ENCODE measurements around the gene CEP57L1. TPM values are rescaled to one million over a fixed set of nuclear protein-coding genes. Genes with fewer than 3 reads are reported as not detected.

CEP57L1 gene
- total and polyA plus RNA-seq, 2 experiments from 2014 or later, result 17.1 to 20.2 TPM

DNA sequence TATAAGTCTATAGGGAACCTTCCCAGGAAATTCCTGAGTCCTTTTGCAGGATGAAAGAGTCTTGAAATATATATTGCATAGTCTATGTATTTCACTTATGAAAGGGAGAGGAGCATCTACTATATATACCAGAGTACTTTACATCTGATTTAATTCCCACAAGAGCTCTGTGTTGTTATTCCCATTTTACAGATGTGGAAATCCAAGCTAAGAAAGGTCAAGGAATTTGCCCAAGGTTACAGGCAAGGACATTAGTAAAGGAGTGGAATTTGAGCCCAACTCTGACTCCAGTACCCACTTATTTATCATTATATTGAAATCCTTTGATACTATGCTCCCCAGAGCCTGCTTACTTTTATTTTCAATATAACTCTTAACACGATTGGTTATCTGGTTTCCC lies 3.2 kb upstream of the CEP57L1 start:
- H3K27me3 ChIP-seq (ENCODE audit: insufficient read depth), result no peaks in the 10 kb centered on the region
- H2AFZ ChIP-seq, result no peak overlapping the region
- no peaks in the 10 kb centered on the region for H3K9me2 ChIP-seq (ENCODE audit: insufficient read depth)
- no peaks in the 10 kb centered on the region for H3K36me3 Mint-ChIP-seq (ENCODE audit: low read depth)
- peaks cover 4% of the 10 kb centered on the region for H3K27me3 Mint-ChIP-seq (ENCODE audit: insufficient read depth, low read depth, poor library complexity)
- DNase-seq (ENCODE audit: low spot score) (no peak), ATAC-seq (no peak)
- H3K36me3 ChIP-seq (ENCODE audit: insufficient read depth), result no peaks in the 10 kb centered on the region
- H3K79me2 ChIP-seq (replicated peaks; ENCODE audit: insufficient read depth), result peaks cover 19% of the 10 kb centered on the region
- H3K9me3 Mint-ChIP-seq, result no peaks in the 10 kb centered on the region
- H3K4me1 Mint-ChIP-seq, result peaks cover 32% of the 10 kb centered on the region
- 0 out of 2 replicates have a peak, but pooled peaks cover 3% of the 10 kb centered on the region for H3F3A ChIP-seq (replicated peaks; ENCODE audit: low read depth)
- TF ChIP-seq STAT1 (IDR thresholded peaks at IDR 0.05; ENCODE audit: unreplicated experiment) (no peak), ZNF114 (CRISPR knock-in tag; IDR thresholded peaks at IDR 0.05) (no peak), EZH2phosphoT487 (IDR thresholded peaks at IDR 0.05; ENCODE audit: unreplicated experiment) (no peak), NANOG (IDR thresholded peaks at IDR 0.05; ENCODE audit: borderline replicate concordance) (no peak), EZH2 (IDR thresholded peaks at IDR 0.05; ENCODE audit: low read depth, unreplicated experiment) (no peak), POLR2AphosphoS5 (IDR thresholded peaks at IDR 0.05; ENCODE audit: low read depth) (no peak), ZNF331 (CRISPR knock-in tag; IDR thresholded peaks at IDR 0.05; ENCODE audit: low read depth) (no peak), JUNB (IDR thresholded peaks at IDR 0.05; ENCODE audit: unreplicated experiment) (no peak), CREB1 (CRISPR knock-in tag; IDR thresholded peaks at IDR 0.05; ENCODE audit: low read depth) (no peak)
- TF ChIP-seq, protein P1, sequence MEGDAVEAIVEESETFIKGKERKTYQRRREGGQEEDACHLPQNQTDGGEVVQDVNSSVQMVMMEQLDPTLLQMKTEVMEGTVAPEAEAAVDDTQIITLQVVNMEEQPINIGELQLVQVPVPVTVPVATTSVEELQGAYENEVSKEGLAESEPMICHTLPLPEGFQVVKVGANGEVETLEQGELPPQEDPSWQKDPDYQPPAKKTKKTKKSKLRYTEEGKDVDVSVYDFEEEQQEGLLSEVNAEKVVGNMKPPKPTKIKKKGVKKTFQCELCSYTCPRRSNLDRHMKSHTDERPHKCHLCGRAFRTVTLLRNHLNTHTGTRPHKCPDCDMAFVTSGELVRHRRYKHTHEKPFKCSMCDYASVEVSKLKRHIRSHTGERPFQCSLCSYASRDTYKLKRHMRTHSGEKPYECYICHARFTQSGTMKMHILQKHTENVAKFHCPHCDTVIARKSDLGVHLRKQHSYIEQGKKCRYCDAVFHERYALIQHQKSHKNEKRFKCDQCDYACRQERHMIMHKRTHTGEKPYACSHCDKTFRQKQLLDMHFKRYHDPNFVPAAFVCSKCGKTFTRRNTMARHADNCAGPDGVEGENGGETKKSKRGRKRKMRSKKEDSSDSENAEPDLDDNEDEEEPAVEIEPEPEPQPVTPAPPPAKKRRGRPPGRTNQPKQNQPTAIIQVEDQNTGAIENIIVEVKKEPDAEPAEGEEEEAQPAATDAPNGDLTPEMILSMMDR (conservative IDR thresholded peaks at IDR 0.05; ENCODE audit: low read depth in 2 of 2), result no peak
- TF ChIP-seq, protein P2, sequence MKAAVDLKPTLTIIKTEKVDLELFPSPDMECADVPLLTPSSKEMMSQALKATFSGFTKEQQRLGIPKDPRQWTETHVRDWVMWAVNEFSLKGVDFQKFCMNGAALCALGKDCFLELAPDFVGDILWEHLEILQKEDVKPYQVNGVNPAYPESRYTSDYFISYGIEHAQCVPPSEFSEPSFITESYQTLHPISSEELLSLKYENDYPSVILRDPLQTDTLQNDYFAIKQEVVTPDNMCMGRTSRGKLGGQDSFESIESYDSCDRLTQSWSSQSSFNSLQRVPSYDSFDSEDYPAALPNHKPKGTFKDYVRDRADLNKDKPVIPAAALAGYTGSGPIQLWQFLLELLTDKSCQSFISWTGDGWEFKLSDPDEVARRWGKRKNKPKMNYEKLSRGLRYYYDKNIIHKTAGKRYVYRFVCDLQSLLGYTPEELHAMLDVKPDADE (IDR thresholded peaks at IDR 0.05), result no peak
- H3K4me2 ChIP-seq, result 0 out of 2 replicates have a peak overlapping the region, but pooled peaks have one; percentile 91
- H3K27ac ChIP-seq (ENCODE audit: low read depth), result no peak overlapping the region
- no peak overlapping the region for H3K27ac Mint-ChIP-seq
- H3K4me1 ChIP-seq (ENCODE audit: insufficient read depth), result peaks cover 20% of the 10 kb centered on the region
- H4K20me1 ChIP-seq (replicated peaks; ENCODE audit: insufficient read depth), result no peaks in the 10 kb centered on the region
- 0 out of 3 replicates have a peak overlapping the region, but pooled peaks have one; percentile 47 for H3K4me3 Mint-ChIP-seq
- peak overlapping the region; percentile 92; the same call in 1 of the 2 replicates for H3K4me3 ChIP-seq

DNA sequence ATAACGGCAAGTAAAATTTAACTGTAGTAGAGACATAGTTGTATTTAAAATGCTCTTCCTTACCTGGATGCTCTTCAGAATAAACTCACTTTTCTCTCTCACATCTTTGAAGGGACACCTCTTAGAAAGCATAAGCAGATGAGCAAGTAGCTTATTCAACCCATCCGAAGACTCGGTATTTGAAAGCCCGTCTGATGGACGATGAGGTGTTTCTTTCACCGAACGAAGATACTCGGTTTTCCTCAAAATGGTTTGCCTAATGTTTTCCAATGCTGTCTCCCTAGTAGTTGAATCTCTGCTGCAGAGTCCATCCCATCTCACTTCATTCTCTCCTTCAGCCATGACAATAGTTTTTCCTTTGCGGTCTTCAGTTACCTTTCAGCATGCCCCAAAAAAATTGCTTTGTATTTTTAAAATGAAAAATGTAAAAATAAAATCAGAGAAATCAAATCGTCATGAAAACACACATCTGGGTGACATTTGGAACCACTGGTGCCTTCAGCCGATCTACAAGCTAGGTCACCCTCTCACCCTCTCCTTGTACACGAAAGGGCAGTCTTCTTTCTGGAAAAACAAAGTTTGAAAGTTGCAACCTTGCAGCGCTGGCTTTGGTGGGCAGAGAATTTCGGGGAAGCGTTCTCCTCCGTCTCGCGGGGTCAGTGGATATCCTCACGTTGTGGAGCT lies 1.4 kb upstream of the CEP57L1 start:
- Histone ChIP-seq H2AFZ (peak overlapping the region; percentile 87; the same call in 1 of the 2 replicates), H3K27ac (ENCODE audit: low read depth) (no peak overlapping the region), H3K9me2 (ENCODE audit: insufficient read depth) (no peaks in the 10 kb centered on the region), H3K4me1 (ENCODE audit: insufficient read depth) (peaks cover 19% of the 10 kb centered on the region), H3F3A (replicated peaks; ENCODE audit: low read depth) (0 out of 2 replicates have a peak, but pooled peaks cover 3% of the 10 kb centered on the region), H3K4me2 (peak overlapping the region; percentile 91), H3K36me3 (ENCODE audit: insufficient read depth) (no peaks in the 10 kb centered on the region), H3K79me2 (replicated peaks; ENCODE audit: insufficient read depth) (peaks cover 19% of the 10 kb centered on the region), H3K27me3 (ENCODE audit: insufficient read depth) (no peaks in the 10 kb centered on the region), H4K20me1 (replicated peaks; ENCODE audit: insufficient read depth) (no peaks in the 10 kb centered on the region), H3K4me3 (peak overlapping the region; percentile 92)
- no peak for ATAC-seq
- H3K4me1 Mint-ChIP-seq, result peaks cover 29% of the 10 kb centered on the region
- no peaks in the 10 kb centered on the region for H3K36me3 Mint-ChIP-seq (ENCODE audit: low read depth)
- no peak for DNase-seq (ENCODE audit: low spot score)
- peaks cover 4% of the 10 kb centered on the region for H3K27me3 Mint-ChIP-seq (ENCODE audit: insufficient read depth, low read depth, poor library complexity)
- H3K4me3 Mint-ChIP-seq, result peak overlapping the region; percentile 94
- H3K9me3 Mint-ChIP-seq, result no peaks in the 10 kb centered on the region
- peak overlapping the region; percentile 29; the same call in 1 of the 2 replicates for H3K27ac Mint-ChIP-seq
- TF ChIP-seq JUNB (IDR thresholded peaks at IDR 0.05; ENCODE audit: unreplicated experiment), result no peak
- TF ChIP-seq EZH2phosphoT487 (IDR thresholded peaks at IDR 0.05; ENCODE audit: unreplicated experiment), result no peak
- no peak for TF ChIP-seq EZH2 (IDR thresholded peaks at IDR 0.05; ENCODE audit: low read depth, unreplicated experiment)
- no peak for TF ChIP-seq NANOG (IDR thresholded peaks at IDR 0.05; ENCODE audit: borderline replicate concordance)
- TF ChIP-seq, protein P1 (conservative IDR thresholded peaks at IDR 0.05; ENCODE audit: low read depth in 2 of 2), result no peak

Data from GM23338 (cell line).